ENCODE measurements around the gene CCDC97. TPM values are rescaled to one million over a fixed set of nuclear protein-coding genes. Genes with fewer than 3 reads are reported as not detected.
A peak's percentile ranks its signal among the peaks of the same experiment; 100 is the strongest.

Gene CCDC97
- total and polyA plus RNA-seq, 4 donors: 13.2 to 39.9 (median 20.9) TPM

- Histone ChIP-seq H3K9me3 (ENCODE audit: control insufficient read depth in 4 of 4, insufficient read depth in 3 of 4, low read length in 3 of 4) (no peaks in the 10 kb centered on the region), H3K36me3 (ENCODE audit: control insufficient read depth in 4 of 4, insufficient read depth in 4 of 4, low read length in 4 of 4) (no peaks in the 10 kb centered on the region), H3K4me3 (no peak overlapping the region), H3K27me3 (ENCODE audit: control insufficient read depth in 3 of 3, insufficient read depth in 3 of 3, low read length in 2 of 3) (no peaks in the 10 kb centered on the region), H3K27ac (ENCODE audit: low read depth in 1 of 2, low read length in 1 of 2) (no peak overlapping the region), H3K4me1 (ENCODE audit: control insufficient read depth in 5 of 5, insufficient read depth in 5 of 5, low read length in 5 of 5) (peaks cover 0 to 13% (median 2%) of the 10 kb centered on the region in 5 donors), H3K9ac (ENCODE audit: insufficient read depth in 1 of 2, low read length in 2 of 2) (no peak overlapping the region)
- DNase-seq (no peak), ATAC-seq (ENCODE audit: insufficient read depth, low FRiP score) (no peak)
- TF ChIP-seq, protein P1, sequence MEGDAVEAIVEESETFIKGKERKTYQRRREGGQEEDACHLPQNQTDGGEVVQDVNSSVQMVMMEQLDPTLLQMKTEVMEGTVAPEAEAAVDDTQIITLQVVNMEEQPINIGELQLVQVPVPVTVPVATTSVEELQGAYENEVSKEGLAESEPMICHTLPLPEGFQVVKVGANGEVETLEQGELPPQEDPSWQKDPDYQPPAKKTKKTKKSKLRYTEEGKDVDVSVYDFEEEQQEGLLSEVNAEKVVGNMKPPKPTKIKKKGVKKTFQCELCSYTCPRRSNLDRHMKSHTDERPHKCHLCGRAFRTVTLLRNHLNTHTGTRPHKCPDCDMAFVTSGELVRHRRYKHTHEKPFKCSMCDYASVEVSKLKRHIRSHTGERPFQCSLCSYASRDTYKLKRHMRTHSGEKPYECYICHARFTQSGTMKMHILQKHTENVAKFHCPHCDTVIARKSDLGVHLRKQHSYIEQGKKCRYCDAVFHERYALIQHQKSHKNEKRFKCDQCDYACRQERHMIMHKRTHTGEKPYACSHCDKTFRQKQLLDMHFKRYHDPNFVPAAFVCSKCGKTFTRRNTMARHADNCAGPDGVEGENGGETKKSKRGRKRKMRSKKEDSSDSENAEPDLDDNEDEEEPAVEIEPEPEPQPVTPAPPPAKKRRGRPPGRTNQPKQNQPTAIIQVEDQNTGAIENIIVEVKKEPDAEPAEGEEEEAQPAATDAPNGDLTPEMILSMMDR (IDR thresholded peaks at IDR 0.05; ENCODE audit: control extremely low read depth, extremely low read depth): no peak
- WGBS, 2 donors: 100% methylated on average over 1 of the region's 1 CpG
Observed at GRCh38 chr19:41359741-41360140, 49.8 kb downstream of the CCDC97 start.

DNA sequence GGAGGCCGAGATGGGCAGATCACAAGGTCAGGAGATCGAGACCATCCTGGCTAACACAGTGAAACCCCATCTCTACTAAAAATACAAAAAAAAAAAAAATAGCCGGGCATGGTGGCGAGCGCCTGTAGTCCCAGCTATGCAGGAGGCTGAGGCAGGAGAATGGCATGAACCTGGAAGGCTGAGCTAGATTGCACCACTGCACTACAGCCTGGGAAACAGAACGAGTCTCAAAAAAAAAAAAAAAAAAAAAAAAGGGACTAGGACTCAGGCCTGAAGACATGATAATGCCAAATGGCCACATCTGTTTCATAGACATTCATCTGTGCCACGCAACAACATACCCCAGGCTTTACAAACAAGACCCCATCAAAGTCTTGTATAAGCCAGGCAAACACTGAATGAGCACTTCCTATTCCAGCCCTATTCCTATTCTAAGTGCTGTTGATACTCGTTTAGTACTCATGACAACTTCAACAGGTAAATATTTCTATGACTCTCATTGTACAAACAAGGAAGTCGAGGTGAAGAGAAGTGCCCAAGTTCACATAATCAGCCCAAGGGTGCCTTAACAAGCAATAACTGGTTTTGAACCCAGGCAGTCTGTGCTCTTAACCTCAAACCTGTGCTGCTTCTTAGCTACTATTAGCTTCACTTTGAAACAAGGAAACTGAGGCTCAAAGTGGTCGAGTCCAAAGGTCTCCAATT, 52.3 kb downstream of the CCDC97 start:
- ATAC-seq (ENCODE audit: insufficient read depth, low FRiP score): no peak
- TF ChIP-seq, protein P1 (IDR thresholded peaks at IDR 0.05; ENCODE audit: control extremely low read depth, extremely low read depth): no peak
- peak overlapping the region in 1 of 2 donors; percentile 99 for H3K27ac ChIP-seq (ENCODE audit: low read depth in 1 of 2, low read length in 1 of 2)

GRCh38 chr19:41363371-41363752, 53.4 kb downstream of the CCDC97 start:
- TF ChIP-seq, protein P1 (IDR thresholded peaks at IDR 0.05; ENCODE audit: control extremely low read depth, extremely low read depth): no peak
- Histone ChIP-seq H3K4me1 (ENCODE audit: control insufficient read depth in 5 of 5, insufficient read depth in 5 of 5, low read length in 5 of 5) (peaks cover 0 to 13% (median 6%) of the 10 kb centered on the region in 5 donors), H3K9me3 (ENCODE audit: control insufficient read depth in 4 of 4, insufficient read depth in 3 of 4, low read length in 3 of 4) (no peaks in the 10 kb centered on the region), H3K27ac (ENCODE audit: low read depth in 1 of 2, low read length in 1 of 2) (peak overlapping the region; percentile 93 to 99), H3K36me3 (ENCODE audit: control insufficient read depth in 4 of 4, insufficient read depth in 4 of 4, low read length in 4 of 4) (no peaks in the 10 kb centered on the region), H3K27me3 (ENCODE audit: control insufficient read depth in 3 of 3, insufficient read depth in 3 of 3, low read length in 2 of 3) (no peaks in the 10 kb centered on the region), H3K4me3 (peak overlapping the region; percentile 21), H3K9ac (ENCODE audit: insufficient read depth in 1 of 2, low read length in 2 of 2) (peak overlapping the region; percentile 95 to 97)
- WGBS, 2 donors: 46 to 49% methylated on average over 6 of the region's 6 CpGs
- ATAC-seq (ENCODE audit: insufficient read depth, low FRiP score) (no peak), DNase-seq (no peak)

More for the DNA sequence above, 52.3 kb downstream of the CCDC97 start:
- WGBS, 2 donors: 72 to 73% methylated on average over 9 to 10 of the region's 10 CpGs
- no peaks in the 10 kb centered on the region for H3K36me3 ChIP-seq (ENCODE audit: control insufficient read depth in 4 of 4, insufficient read depth in 4 of 4, low read length in 4 of 4)
- no peak for DNase-seq
- H3K4me3 ChIP-seq: no peak overlapping the region
- no peaks in the 10 kb centered on the region for H3K9me3 ChIP-seq (ENCODE audit: control insufficient read depth in 4 of 4, insufficient read depth in 3 of 4, low read length in 3 of 4)
- peak overlapping the region in 1 of 2 donors; percentile 46 for H3K9ac ChIP-seq (ENCODE audit: insufficient read depth in 1 of 2, low read length in 2 of 2)
- peaks cover 0 to 13% (median 6%) of the 10 kb centered on the region in 5 donors for H3K4me1 ChIP-seq (ENCODE audit: control insufficient read depth in 5 of 5, insufficient read depth in 5 of 5, low read length in 5 of 5)
- H3K27me3 ChIP-seq (ENCODE audit: control insufficient read depth in 3 of 3, insufficient read depth in 3 of 3, low read length in 2 of 3): no peaks in the 10 kb centered on the region

Data from lung (tissue), 12 donors.